Measurements from ENCODE around the gene ABLIM2. TPM values are rescaled to one million over a fixed set of nuclear protein-coding genes. Genes with fewer than 3 reads are reported as not detected.

Gene ABLIM2
- total and polyA plus RNA-seq, 7 experiments from 2014 or later: 0.22 to 5.8 (median 3.1) TPM

DNA sequence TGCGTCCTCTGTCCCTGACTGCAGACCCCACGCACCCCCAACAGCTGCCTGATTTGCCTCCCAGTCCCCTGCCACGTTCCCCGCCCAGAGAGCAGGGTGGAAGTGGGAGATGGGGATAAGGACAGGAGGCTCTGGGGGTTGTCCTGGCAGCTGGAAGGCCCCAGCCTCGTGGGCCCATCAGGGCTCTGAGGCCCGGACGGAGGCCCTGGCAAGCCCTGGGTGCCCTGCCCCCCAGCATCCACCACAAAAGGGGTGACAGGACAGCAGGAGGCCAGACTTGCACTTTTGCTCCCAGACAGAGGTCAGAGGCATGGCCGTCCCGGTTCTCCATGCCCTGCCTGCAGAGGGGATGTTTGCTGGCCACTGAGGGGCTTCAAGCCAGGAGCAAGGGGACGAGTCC lies 45.2 kb upstream of the ABLIM2 start:
- H3K36me3 ChIP-seq (ENCODE audit: control insufficient read depth in 2 of 3, insufficient read depth in 3 of 3, low read length in 3 of 3): peaks cover 0 to 36% (median 0%) of the 10 kb centered on the region in 3 experiments
- H3K27me3 ChIP-seq (ENCODE audit: control insufficient read depth in 2 of 2, insufficient read depth in 2 of 2, low read length in 2 of 2): no peaks in the 10 kb centered on the region
- intact Hi-C loops (cut with micrococcal nuclease): no loop called here
- Mint-ChIP-seq H3K4me1 (peaks cover 22 to 50% (median 46%) of the 10 kb centered on the region in 7 donors), H3K4me3 (no peak overlapping the region), H3K27ac (peak overlapping the region in 2 of 9 donors; percentile 5 to 36), H3K36me3 (peaks cover 0 to 7% (median 3%) of the 10 kb centered on the region in 5 donors), H3K27me3 (no peaks in the 10 kb centered on the region), H3K9me3 (no peaks in the 10 kb centered on the region)
- ATAC-seq (no peak), DNase-seq (no peak)
- no peak overlapping the region for H3K27ac ChIP-seq (ENCODE audit: low read depth, low read length)
- ChIA-PET POLR2A (no interaction called here), CTCF (no interaction called here)
- H3K4me3 ChIP-seq (ENCODE audit: low read length): no peak overlapping the region
- H3K9me3 ChIP-seq (ENCODE audit: control insufficient read depth in 2 of 3, low read length in 3 of 3): no peaks in the 10 kb centered on the region
- peaks cover 16 to 20% of the 10 kb centered on the region in 2 donors for H3K4me1 ChIP-seq (ENCODE audit: control insufficient read depth in 2 of 2, insufficient read depth in 2 of 2, low read length in 2 of 2)

DNA sequence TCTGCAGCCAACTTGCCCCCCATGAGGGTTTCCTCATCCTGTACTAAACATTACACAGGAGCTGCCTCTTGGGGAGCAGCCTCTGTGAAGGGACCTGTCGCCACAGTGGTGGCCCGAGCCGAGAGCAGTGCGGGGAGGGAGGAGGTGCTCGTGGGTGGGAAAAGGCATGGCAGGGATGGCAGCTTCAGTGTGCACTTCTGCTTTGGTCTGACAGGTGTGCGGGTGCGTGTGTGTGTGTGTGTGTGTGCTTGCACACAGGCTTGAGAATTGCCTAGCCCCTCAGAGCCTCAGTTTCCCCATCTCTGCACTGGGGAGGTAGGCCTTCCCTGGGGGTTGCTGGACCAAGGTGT lies 44.4 kb upstream of the ABLIM2 start:
- Histone ChIP-seq H3K4me3 (ENCODE audit: low read length) (no peak overlapping the region), H3K9me3 (ENCODE audit: control insufficient read depth in 2 of 3, low read length in 3 of 3) (no peaks in the 10 kb centered on the region), H3K4me1 (ENCODE audit: control insufficient read depth in 2 of 2, insufficient read depth in 2 of 2, low read length in 2 of 2) (peaks cover 22 to 27% of the 10 kb centered on the region in 2 donors), H3K27ac (ENCODE audit: low read depth, low read length) (no peak overlapping the region), H3K36me3 (ENCODE audit: control insufficient read depth in 2 of 3, insufficient read depth in 3 of 3, low read length in 3 of 3) (peaks cover 0 to 32% (median 0%) of the 10 kb centered on the region in 3 experiments), H3K27me3 (ENCODE audit: control insufficient read depth in 2 of 2, insufficient read depth in 2 of 2, low read length in 2 of 2) (no peaks in the 10 kb centered on the region)
- Mint-ChIP-seq H3K4me3 (peak overlapping the region in 1 of 10 donors; percentile 93), H3K4me1 (peaks cover 29 to 58% (median 51%) of the 10 kb centered on the region in 7 donors), H3K9me3 (no peaks in the 10 kb centered on the region), H3K27me3 (no peaks in the 10 kb centered on the region), H3K36me3 (peaks cover 0 to 7% (median 3%) of the 10 kb centered on the region in 5 donors), H3K27ac (no peak overlapping the region)
- ATAC-seq: no peak
- CTCF ChIA-PET: interaction anchor here (1.1 kb wide), 1 partner anchor 42 kb away, joined by 3 read pairs; no protein-coding TSS in a partner anchor
- DNase-seq: no peak
- intact Hi-C loops (cut with micrococcal nuclease): no loop called here
- POLR2A ChIA-PET: no interaction called here

DNA sequence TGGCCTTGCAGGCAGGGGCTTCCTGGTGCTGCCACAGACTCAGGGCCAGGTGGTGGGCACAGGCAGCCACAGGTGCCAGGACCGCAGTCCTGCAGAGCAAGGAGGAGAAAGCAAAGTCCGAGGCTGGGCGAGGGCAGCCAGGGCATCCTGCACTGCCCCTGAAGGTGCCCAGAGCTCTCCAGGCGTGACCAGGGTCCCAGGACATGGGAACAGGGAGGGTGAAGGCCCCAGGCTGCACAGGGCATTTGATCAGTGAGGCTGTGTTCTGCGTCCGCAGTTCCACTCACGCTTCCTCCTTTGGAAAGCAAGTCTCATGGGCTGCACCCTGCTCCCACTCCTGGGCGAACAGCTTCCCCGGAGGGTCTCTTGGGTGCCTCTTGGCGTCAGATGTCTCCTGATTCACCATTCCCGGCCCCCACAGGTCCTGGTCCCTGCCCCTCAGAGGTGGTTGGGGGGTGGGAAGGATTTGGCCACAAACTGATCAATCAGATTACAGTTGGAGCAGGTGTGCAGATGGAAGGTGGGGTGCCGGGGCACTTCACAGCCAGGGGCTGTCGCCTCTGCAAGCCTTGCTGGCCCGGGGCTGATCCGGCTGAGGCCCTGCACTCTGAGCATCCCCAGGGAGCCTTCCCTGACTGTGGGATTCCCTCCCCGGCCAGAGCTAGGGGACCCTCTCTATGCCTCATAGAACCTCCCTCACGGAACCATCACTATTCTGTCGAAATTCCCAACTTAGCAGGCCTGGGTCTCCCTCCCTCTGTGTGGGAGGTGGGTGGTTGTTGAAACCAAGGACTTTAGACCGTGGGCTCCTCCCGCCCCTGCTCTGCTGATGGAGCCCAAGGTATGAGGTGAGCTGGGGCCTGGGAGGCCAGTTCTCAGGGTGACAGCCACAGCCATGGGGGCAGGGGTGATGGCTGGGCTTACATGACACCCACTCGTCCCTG lies 43.8 kb upstream of the ABLIM2 start:
- peaks cover 0 to 3% (median 0%) of the 10 kb centered on the region in 5 donors for H3K36me3 Mint-ChIP-seq
- no peaks in the 10 kb centered on the region for H3K9me3 Mint-ChIP-seq
- intact Hi-C loops (cut with micrococcal nuclease): no loop called here
- Histone ChIP-seq H3K36me3 (ENCODE audit: control insufficient read depth in 2 of 3, insufficient read depth in 3 of 3, low read length in 3 of 3) (peaks cover 0 to 32% (median 0%) of the 10 kb centered on the region in 3 experiments), H3K4me1 (ENCODE audit: control insufficient read depth in 2 of 2, insufficient read depth in 2 of 2, low read length in 2 of 2) (peaks cover 22 to 27% of the 10 kb centered on the region in 2 donors), H3K27me3 (ENCODE audit: control insufficient read depth in 2 of 2, insufficient read depth in 2 of 2, low read length in 2 of 2) (no peaks in the 10 kb centered on the region), H3K9me3 (ENCODE audit: control insufficient read depth in 2 of 3, low read length in 3 of 3) (no peaks in the 10 kb centered on the region), H3K4me3 (ENCODE audit: low read length) (no peak overlapping the region), H3K27ac (ENCODE audit: low read depth, low read length) (no peak overlapping the region)
- peaks cover 29 to 58% (median 51%) of the 10 kb centered on the region in 7 donors for H3K4me1 Mint-ChIP-seq
- POLR2A ChIA-PET: interaction anchor here (0.6 to 1.0 kb wide), 3 partner anchors 11 to 43 kb away, joined by 3 to 5 read pairs (median 4); no protein-coding TSS in a partner anchor
- ATAC-seq (no peak), DNase-seq (no peak)
- H3K27ac Mint-ChIP-seq: peak overlapping the region in 6 of 9 donors; percentile 41 to 99 (median 95)
- CTCF ChIA-PET: interaction anchor here (1.1 kb wide), 1 partner anchor 41 kb away, joined by 3 read pairs; no protein-coding TSS in a partner anchor
- no peaks in the 10 kb centered on the region for H3K27me3 Mint-ChIP-seq
- peak overlapping the region in 7 of 10 donors; percentile 51 to 98 (median 95) for H3K4me3 Mint-ChIP-seq

DNA sequence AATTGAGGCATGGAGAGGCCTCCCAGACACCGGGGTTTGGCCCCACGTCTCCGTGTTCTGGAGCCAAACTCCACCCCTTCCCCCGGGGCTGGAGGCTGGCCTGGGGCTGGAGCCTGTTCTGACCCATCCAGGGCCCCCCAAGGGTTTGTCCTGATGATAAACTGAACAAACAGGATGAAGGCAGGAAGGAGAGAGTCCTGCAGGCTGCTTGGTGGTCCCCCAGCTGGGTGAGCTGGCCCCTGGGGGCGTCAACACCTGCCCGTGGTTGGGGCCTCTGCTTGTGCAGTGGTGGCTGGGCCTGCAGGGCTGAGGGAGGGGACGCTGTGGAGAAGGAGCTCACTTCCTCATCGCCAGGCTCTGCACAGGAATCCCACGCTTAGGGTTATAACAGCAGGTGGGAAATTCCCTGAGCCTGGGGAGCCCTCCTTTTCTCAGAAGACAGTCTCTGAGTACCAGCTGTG lies 42.7 kb upstream of the ABLIM2 start:
- peaks cover 29 to 53% (median 46%) of the 10 kb centered on the region in 7 donors for H3K4me1 Mint-ChIP-seq
- Histone ChIP-seq H3K4me3 (ENCODE audit: low read length) (peak overlapping the region; percentile 91), H3K36me3 (ENCODE audit: control insufficient read depth in 2 of 3, insufficient read depth in 3 of 3, low read length in 3 of 3) (peaks cover 0 to 23% (median 0%) of the 10 kb centered on the region in 3 experiments), H3K4me1 (ENCODE audit: control insufficient read depth in 2 of 2, insufficient read depth in 2 of 2, low read length in 2 of 2) (peaks cover 22 to 27% of the 10 kb centered on the region in 2 donors), H3K9me3 (ENCODE audit: control insufficient read depth in 2 of 3, low read length in 3 of 3) (no peaks in the 10 kb centered on the region), H3K27me3 (ENCODE audit: control insufficient read depth in 2 of 2, insufficient read depth in 2 of 2, low read length in 2 of 2) (no peaks in the 10 kb centered on the region), H3K27ac (ENCODE audit: low read depth, low read length) (peak overlapping the region; percentile 84)
- CTCF ChIA-PET: no interaction called here
- intact Hi-C loops (cut with micrococcal nuclease): loop anchor here in 1 of 2 donors (2.0 kb wide), 1 partner anchor 27 kb away; no protein-coding TSS in a partner anchor
- peak overlapping the region; percentile 83 to 99 (median 96) for H3K27ac Mint-ChIP-seq
- H3K36me3 Mint-ChIP-seq: no peaks in the 10 kb centered on the region
- POLR2A ChIA-PET: interaction anchor here (0.7 to 1.0 kb wide), 3 partner anchors 21 to 42 kb away, joined by 3 to 4 read pairs (median 3); no protein-coding TSS in a partner anchor
- DNase-seq: peak in 6 of 9 donors; percentile 17 to 63 (median 39)
- H3K4me3 Mint-ChIP-seq: peak overlapping the region; percentile 89 to 98 (median 96)
- peak; percentile 55 for ATAC-seq
- no peaks in the 10 kb centered on the region for H3K9me3 Mint-ChIP-seq
- H3K27me3 Mint-ChIP-seq: no peaks in the 10 kb centered on the region

DNA sequence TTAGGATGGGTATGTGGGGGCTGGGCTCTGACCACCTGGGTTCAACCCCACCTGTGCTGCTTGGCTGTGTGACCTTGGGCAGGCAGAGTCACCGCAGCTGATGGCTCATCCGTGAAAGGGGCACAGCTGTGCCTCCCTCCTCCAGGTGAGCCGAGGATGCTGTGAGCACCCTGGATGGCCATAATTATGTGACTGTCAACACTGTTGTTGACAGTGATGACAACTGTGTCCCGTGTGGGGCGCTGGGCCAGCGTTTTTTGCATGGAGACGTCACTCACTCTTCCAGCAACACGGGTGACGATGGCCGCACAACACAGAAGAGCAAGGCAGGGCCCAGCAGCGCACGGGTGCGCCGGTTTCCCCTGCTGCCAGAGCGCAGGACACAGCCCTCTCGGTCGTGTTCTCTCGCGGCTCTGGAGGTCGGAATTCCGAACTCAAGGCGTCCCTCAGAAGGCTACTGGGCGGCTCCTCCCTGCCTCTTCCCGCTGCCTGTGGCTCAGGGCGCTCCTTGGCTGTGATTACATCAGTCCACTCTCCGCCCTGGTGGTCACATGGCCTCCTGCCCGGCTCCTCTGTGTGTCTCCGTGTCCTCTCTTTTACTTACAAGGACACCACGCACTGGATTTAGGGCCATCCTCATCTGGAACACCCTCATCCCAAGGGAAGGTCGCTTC lies 41.8 kb upstream of the ABLIM2 start:
- H3K36me3 ChIP-seq (ENCODE audit: control insufficient read depth in 2 of 3, insufficient read depth in 3 of 3, low read length in 3 of 3): peaks cover 0 to 17% (median 0%) of the 10 kb centered on the region in 3 experiments
- ATAC-seq: peak; percentile 45
- CTCF ChIA-PET: interaction anchor here (1.8 kb wide), 1 partner anchor 24 kb away, joined by 5 read pairs; no protein-coding TSS in a partner anchor
- peak overlapping the region; percentile 84 for H3K27ac ChIP-seq (ENCODE audit: low read depth, low read length)
- Mint-ChIP-seq H3K36me3 (no peaks in the 10 kb centered on the region), H3K4me3 (peak overlapping the region; percentile 89 to 98 (median 96)), H3K4me1 (peaks cover 29 to 50% (median 43%) of the 10 kb centered on the region in 7 donors), H3K9me3 (no peaks in the 10 kb centered on the region), H3K27ac (peak overlapping the region; percentile 90 to 99 (median 96)), H3K27me3 (no peaks in the 10 kb centered on the region)
- peak; percentile 26 to 68 (median 53) for DNase-seq
- intact Hi-C loops (cut with micrococcal nuclease): loop anchor here in 1 of 2 donors (1.0 to 2.0 kb wide), 3 partner anchors 28 to 240 kb away; partner anchors contain the start of genes ABLIM2, ACOX3 and TRMT44
- no peaks in the 10 kb centered on the region for H3K27me3 ChIP-seq (ENCODE audit: control insufficient read depth in 2 of 2, insufficient read depth in 2 of 2, low read length in 2 of 2)
- peak overlapping the region; percentile 91 for H3K4me3 ChIP-seq (ENCODE audit: low read length)
- POLR2A ChIA-PET: interaction anchor here (1.4 kb wide), 1 partner anchor 21 kb away, joined by 3 read pairs; no protein-coding TSS in a partner anchor
- H3K4me1 ChIP-seq (ENCODE audit: control insufficient read depth in 2 of 2, insufficient read depth in 2 of 2, low read length in 2 of 2): peaks cover 22 to 27% of the 10 kb centered on the region in 2 donors
- no peaks in the 10 kb centered on the region for H3K9me3 ChIP-seq (ENCODE audit: control insufficient read depth in 2 of 3, low read length in 3 of 3)
